ENCODE data around the gene DHODH.

Gene DHODH

GRCh38 chr16:72013888-72014581 lies 5.5 kb downstream of the DHODH start:
- DNase-seq (ENCODE audit: low read depth in 2 of 2) = no peak

GRCh38 chr16:72014675-72015074 lies 6.1 kb downstream of the DHODH start:
- DNase-seq (ENCODE audit: low read depth in 2 of 2) = no peak

GRCh38 chr16:72015124-72015523 lies 6.6 kb downstream of the DHODH start:
- DNase-seq (ENCODE audit: low read depth in 2 of 2) = no peak

GRCh38 chr16:72018470-72018869 lies 9.9 kb downstream of the DHODH start:
- DNase-seq (ENCODE audit: low read depth in 2 of 2) = no peak

GRCh38 chr16:72021043-72021442 lies 12.5 kb downstream of the DHODH start:
- no peak for DNase-seq (ENCODE audit: low read depth in 2 of 2)

- DNase-seq (ENCODE audit: low read depth in 2 of 2) = no peak
Measured at GRCh38 chr16:72022127-72022526, 13.6 kb downstream of the DHODH start.

GRCh38 chr16:72023962-72024361 lies 15.4 kb downstream of the DHODH start:
- DNase-seq (ENCODE audit: low read depth in 2 of 2) = no peak

- no peak for DNase-seq (ENCODE audit: low read depth in 2 of 2)
Measured at GRCh38 chr16:72024862-72025382, 16.4 kb downstream of the DHODH start.

GRCh38 chr16:72025404-72026114 lies 17.0 kb downstream of the DHODH start:
- DNase-seq (ENCODE audit: low read depth in 2 of 2) = no peak

- no peak for DNase-seq (ENCODE audit: low read depth in 2 of 2)
Measured at GRCh38 chr16:72027669-72028378, 19.3 kb downstream of the DHODH start.

- no peak for DNase-seq (ENCODE audit: low read depth in 2 of 2)
Measured at GRCh38 chr16:72029567-72030271, 21.2 kb downstream of the DHODH start.

GRCh38 chr16:72033437-72033836 lies 24.9 kb downstream of the DHODH start:
- DNase-seq (ENCODE audit: low read depth in 2 of 2) = no peak

- no peak for DNase-seq (ENCODE audit: low read depth in 2 of 2)
Measured at GRCh38 chr16:72036098-72036497, 27.6 kb downstream of the DHODH start.

- no peak for DNase-seq (ENCODE audit: low read depth in 2 of 2)
Measured at GRCh38 chr16:72042157-72042660, 33.7 kb downstream of the DHODH start.

- no peak for DNase-seq (ENCODE audit: low read depth in 2 of 2)
Measured at GRCh38 chr16:72043058-72043457, 34.5 kb downstream of the DHODH start.

GRCh38 chr16:72043539-72043938 lies 35.0 kb downstream of the DHODH start:
- no peak for DNase-seq (ENCODE audit: low read depth in 2 of 2)

GRCh38 chr16:72044296-72044695 lies 35.8 kb downstream of the DHODH start:
- DNase-seq (ENCODE audit: low read depth in 2 of 2) = no peak

- no peak for DNase-seq (ENCODE audit: low read depth in 2 of 2)
Measured at GRCh38 chr16:72044825-72045359, 36.3 kb downstream of the DHODH start.

- DNase-seq (ENCODE audit: low read depth in 2 of 2) = no peak
Measured at GRCh38 chr16:72049110-72049509, 40.6 kb downstream of the DHODH start.

- no peak for DNase-seq (ENCODE audit: low read depth in 2 of 2)
Measured at GRCh38 chr16:72050769-72051464, 42.4 kb downstream of the DHODH start.

GRCh38 chr16:72051818-72052217 lies 43.3 kb downstream of the DHODH start:
- no peak for DNase-seq (ENCODE audit: low read depth in 2 of 2)
